ENCODE data around the gene PSME2. TPM values are rescaled to one million over a fixed set of nuclear protein-coding genes. Genes with fewer than 3 reads are reported as not detected.
A peak's percentile ranks its signal among the peaks of the same experiment; 100 is the strongest.

PSME2 gene
- total RNA-seq (ENCODE audit: low replicate concordance), result 33.4 and 78.3 TPM in 2 replicates

GRCh38 chr14:24146453-24146977 lies at the start of gene PSME2:
Gene PSME2 (minus strand): TSS chr14:24146610. CDS start chr14:24146581, 29 bp downstream.
- TF ChIP-seq, protein P1, sequence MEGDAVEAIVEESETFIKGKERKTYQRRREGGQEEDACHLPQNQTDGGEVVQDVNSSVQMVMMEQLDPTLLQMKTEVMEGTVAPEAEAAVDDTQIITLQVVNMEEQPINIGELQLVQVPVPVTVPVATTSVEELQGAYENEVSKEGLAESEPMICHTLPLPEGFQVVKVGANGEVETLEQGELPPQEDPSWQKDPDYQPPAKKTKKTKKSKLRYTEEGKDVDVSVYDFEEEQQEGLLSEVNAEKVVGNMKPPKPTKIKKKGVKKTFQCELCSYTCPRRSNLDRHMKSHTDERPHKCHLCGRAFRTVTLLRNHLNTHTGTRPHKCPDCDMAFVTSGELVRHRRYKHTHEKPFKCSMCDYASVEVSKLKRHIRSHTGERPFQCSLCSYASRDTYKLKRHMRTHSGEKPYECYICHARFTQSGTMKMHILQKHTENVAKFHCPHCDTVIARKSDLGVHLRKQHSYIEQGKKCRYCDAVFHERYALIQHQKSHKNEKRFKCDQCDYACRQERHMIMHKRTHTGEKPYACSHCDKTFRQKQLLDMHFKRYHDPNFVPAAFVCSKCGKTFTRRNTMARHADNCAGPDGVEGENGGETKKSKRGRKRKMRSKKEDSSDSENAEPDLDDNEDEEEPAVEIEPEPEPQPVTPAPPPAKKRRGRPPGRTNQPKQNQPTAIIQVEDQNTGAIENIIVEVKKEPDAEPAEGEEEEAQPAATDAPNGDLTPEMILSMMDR (IDR thresholded peaks at IDR 0.05; ENCODE audit: insufficient read depth, low read length), result peak; percentile 4
- DNase-seq (ENCODE audit: low read depth), result peak; percentile 93
- peak within 1 kb of the TSS; percentile 95 for H3K4me3 ChIP-seq (ENCODE audit: low read depth, low read length)

DNA sequence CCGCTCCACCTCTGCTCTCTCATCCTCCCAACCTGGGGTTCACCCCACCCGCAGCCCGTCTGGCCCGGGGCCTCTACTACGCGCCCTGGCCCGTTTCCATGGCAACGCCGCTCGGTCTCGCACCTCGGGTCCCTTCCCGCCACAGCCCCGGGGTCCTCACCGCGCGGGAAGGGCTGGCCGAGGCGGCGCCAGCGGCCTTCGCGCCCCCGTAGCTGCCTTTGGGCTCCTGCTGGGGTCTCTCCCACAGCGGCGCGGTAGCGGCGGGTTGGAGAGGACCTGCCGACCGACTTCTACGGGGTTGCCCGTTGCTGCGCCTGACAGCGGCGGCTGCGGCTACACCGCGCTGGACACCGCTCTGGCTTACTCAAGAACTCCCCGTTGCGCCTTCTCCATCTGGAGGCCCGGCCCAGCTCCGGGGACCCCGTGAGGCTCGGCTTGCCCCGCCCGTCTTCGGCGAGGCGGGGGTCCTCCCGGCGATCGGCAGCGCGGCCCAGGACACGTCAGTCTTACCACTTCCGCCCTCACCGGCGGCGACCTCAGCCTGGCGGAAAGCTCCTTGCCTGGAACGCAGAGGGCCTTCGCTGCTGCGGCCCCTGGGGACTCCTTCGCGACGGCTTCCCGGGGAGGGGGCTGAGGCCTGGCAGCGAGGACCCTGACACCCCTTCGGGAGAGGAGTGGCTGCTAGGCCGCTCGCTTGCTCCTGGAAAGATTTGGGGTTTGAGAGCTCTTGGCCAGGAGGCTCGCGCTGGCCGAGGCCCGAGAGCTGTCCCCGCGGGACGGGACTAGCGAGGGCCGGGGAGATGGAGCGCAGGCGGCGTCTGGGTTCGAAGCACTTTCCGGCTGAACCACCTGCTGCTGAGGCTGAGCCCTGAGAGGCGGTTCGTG lies 49.0 kb upstream of the PSME2 start, which contains the start of gene TM9SF1:
TSS of gene TM9SF1 (minus strand) at position 256 of the 885 bp plus-strand sequence. CDS start 422 bp downstream, outside the sequence.
- TF ChIP-seq, protein P1 (IDR thresholded peaks at IDR 0.05; ENCODE audit: insufficient read depth, low read length), result no peak
- peak within 1 kb of the TSS; percentile 91 for H3K4me3 ChIP-seq (ENCODE audit: low read depth, low read length)
- peak; percentile 83 for DNase-seq (ENCODE audit: low read depth)

GRCh38 chr14:24194873-24195185 lies 48.4 kb upstream of the PSME2 start:
- TF ChIP-seq, protein P1 (IDR thresholded peaks at IDR 0.05; ENCODE audit: insufficient read depth, low read length), result no peak
- no peak for DNase-seq (ENCODE audit: low read depth)
- H3K4me3 ChIP-seq (ENCODE audit: low read depth, low read length), result peak overlapping the region; percentile 91

DNA sequence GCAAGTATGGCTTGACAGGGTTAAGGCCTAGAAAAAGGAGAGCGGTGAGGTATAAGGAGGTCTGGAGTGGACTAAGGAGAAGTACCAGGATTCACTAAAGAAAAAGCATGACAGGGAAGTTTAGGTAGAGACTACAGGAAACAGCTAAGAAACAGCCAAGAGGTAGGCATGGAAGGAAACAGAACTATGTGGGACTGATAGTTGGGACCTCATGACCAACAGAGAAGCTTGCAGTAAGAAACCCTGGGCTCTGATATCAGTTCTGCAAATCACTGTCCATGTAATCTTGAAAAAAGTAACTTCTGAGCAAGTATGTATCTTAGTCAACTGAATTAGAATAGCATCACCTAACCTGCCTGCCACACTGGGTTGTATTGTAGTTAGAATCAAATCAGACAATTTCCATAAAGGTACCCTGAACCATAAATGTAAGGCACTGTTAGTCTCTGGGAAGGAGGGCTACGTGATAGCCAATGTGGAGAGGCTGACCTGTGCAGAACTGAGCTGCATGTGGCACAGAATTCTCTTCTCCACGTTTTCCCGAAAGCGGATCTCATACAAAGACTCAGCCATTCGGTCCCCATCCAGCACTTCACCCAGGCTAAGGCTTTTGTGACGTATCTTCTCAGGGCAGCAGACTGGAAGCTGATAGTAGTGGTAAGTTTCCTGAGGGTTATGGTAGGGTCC lies 47.9 kb upstream of the PSME2 start:
- no peak for DNase-seq (ENCODE audit: low read depth)

DNA sequence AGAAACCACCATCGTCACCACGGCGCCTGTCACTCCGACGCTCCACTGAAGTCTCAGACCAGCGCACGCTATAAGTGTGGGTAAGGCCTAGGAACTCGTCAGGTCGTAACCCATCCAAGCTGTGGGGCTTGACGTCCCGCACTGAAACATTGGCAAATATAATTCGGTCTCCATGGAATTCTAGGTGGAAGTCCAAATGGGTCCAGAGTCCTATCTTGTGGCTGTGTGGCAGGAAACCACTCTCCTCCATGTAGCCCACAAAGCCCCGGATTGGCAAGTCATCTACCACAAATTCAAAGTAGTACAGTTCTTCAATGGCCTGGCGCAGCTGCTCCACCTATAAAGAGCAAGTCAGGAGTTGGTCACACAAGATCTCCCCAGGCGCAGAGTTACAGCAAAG lies 46.5 kb upstream of the PSME2 start:
- TF ChIP-seq, protein P1 (IDR thresholded peaks at IDR 0.05; ENCODE audit: insufficient read depth, low read length), result no peak
- no peak for DNase-seq (ENCODE audit: low read depth)
- no peak overlapping the region for H3K4me3 ChIP-seq (ENCODE audit: low read depth, low read length)

More for the DNA sequence above, 47.9 kb upstream of the PSME2 start:
- TF ChIP-seq, protein P1 (IDR thresholded peaks at IDR 0.05; ENCODE audit: insufficient read depth, low read length), result no peak
- peak overlapping the region; percentile 91 for H3K4me3 ChIP-seq (ENCODE audit: low read depth, low read length)

- DNase-seq (ENCODE audit: low read depth), result no peak
- TF ChIP-seq, protein P1 (IDR thresholded peaks at IDR 0.05; ENCODE audit: insufficient read depth, low read length), result no peak
- no peak overlapping the region for H3K4me3 ChIP-seq (ENCODE audit: low read depth, low read length)
Measured at GRCh38 chr14:24190416-24190815, 44.0 kb upstream of the PSME2 start.

Measured in fibroblast of the aortic adventitia (primary cell).